Stimulated activated effector memory CD8-positive, alpha-beta T cell treated with anti-CD3 and anti-CD28 coated beads, Interleukin-12 subunit alpha, Interleukin-12 subunit beta, amount 100 ng/mL, for 72 hours (primary cell): ENCODE results near the gene DRG2.

Experiments
- ATAC-seq: fragments of 150-1000 bp; cut with Tn5 transposase; 2 replicates; pipeline ENCODE4 v1.10.0; 2021
- DNase-seq, 2 donors: peaks; one replicate each; pipeline ENCODE4 v3.0.0; 2021 to 2022; ENCODE audit warnings: low spot score in 2 of 2
- H3K27ac Mint-ChIP-seq: one replicate; pipeline ENCODE4 v1.8.0; 2022; ENCODE audit warnings: mild to moderate bottlenecking, mixed read lengths
- H3K36me3 Mint-ChIP-seq: one replicate; pipeline ENCODE4 v1.8.0; 2022; ENCODE audit warnings: mild to moderate bottlenecking, mixed read lengths
- H3K4me1 Mint-ChIP-seq: one replicate; pipeline ENCODE4 v1.8.0; 2022; ENCODE audit warnings: mixed read lengths
- H3K4me3 Mint-ChIP-seq: one replicate; pipeline ENCODE4 v1.8.0; 2022; ENCODE audit warnings: mild to moderate bottlenecking, mixed read lengths
- H3K9me3 Mint-ChIP-seq: one replicate; pipeline ENCODE4 v1.8.0; 2022; ENCODE audit warnings: mixed read lengths

The DRG2 gene

GRCh38 chr17:18065546-18065945 lies 22.2 kb upstream of the DRG2 start:
- Mint-ChIP-seq H3K9me3 (no peaks in the 10 kb centered on the region), H3K4me3 (no peak overlapping the region), H3K27ac (no peak overlapping the region), H3K4me1 (peaks cover under 1% of the 10 kb centered on the region), H3K36me3 (peaks cover 47% of the 10 kb centered on the region)
- no peak for DNase-seq
- ATAC-seq, result no peak

- H3K4me3 Mint-ChIP-seq, result no peak overlapping the region
- DNase-seq, result no peak
- no peaks in the 10 kb centered on the region for H3K9me3 Mint-ChIP-seq
- H3K36me3 Mint-ChIP-seq, result peaks cover 34% of the 10 kb centered on the region
- peaks cover 6% of the 10 kb centered on the region for H3K4me1 Mint-ChIP-seq
- H3K27ac Mint-ChIP-seq, result no peak overlapping the region
- ATAC-seq, result no peak
Measured at GRCh38 chr17:18066866-18067265, 20.9 kb upstream of the DRG2 start.

GRCh38 chr17:18069101-18069500 lies 18.6 kb upstream of the DRG2 start:
- H3K36me3 Mint-ChIP-seq, result peaks cover 17% of the 10 kb centered on the region
- peaks cover 6% of the 10 kb centered on the region for H3K4me1 Mint-ChIP-seq

GRCh38 chr17:18070861-18071340 lies 16.8 kb upstream of the DRG2 start:
- H3K27ac Mint-ChIP-seq, result no peak overlapping the region
- H3K9me3 Mint-ChIP-seq, result no peaks in the 10 kb centered on the region
- DNase-seq, result no peak
- no peaks in the 10 kb centered on the region for H3K36me3 Mint-ChIP-seq
- H3K4me3 Mint-ChIP-seq, result no peak overlapping the region
- ATAC-seq, result peak; percentile 56
- peaks cover 6% of the 10 kb centered on the region for H3K4me1 Mint-ChIP-seq

More at GRCh38 chr17:18069101-18069500, 18.6 kb upstream of the DRG2 start:
- H3K9me3 Mint-ChIP-seq, result no peaks in the 10 kb centered on the region
- no peak overlapping the region for H3K27ac Mint-ChIP-seq
- ATAC-seq (no peak), DNase-seq (no peak)
- no peak overlapping the region for H3K4me3 Mint-ChIP-seq

- DNase-seq (no peak), ATAC-seq (peak; percentile 79)
- H3K9me3 Mint-ChIP-seq, result no peaks in the 10 kb centered on the region
- no peak overlapping the region for H3K27ac Mint-ChIP-seq
- no peak overlapping the region for H3K4me3 Mint-ChIP-seq
- peaks cover 6% of the 10 kb centered on the region for H3K4me1 Mint-ChIP-seq
- no peaks in the 10 kb centered on the region for H3K36me3 Mint-ChIP-seq
Measured at GRCh38 chr17:18071751-18072150, 16.0 kb upstream of the DRG2 start.

- no peak for ATAC-seq
- Mint-ChIP-seq H3K4me1 (peaks cover 6% of the 10 kb centered on the region), H3K36me3 (no peaks in the 10 kb centered on the region), H3K9me3 (no peaks in the 10 kb centered on the region), H3K27ac (no peak overlapping the region), H3K4me3 (no peak overlapping the region)
- no peak for DNase-seq
Measured at GRCh38 chr17:18074566-18075272, 13.0 kb upstream of the DRG2 start.

- no peak for DNase-seq
Measured at GRCh38 chr17:18076936-18077335, 10.8 kb upstream of the DRG2 start.

GRCh38 chr17:18079543-18079942 lies 8.2 kb upstream of the DRG2 start:
- ATAC-seq, result no peak
- no peaks in the 10 kb centered on the region for H3K4me1 Mint-ChIP-seq

More at GRCh38 chr17:18076936-18077335, 10.8 kb upstream of the DRG2 start:
- ATAC-seq, result no peak
- no peaks in the 10 kb centered on the region for H3K36me3 Mint-ChIP-seq
- no peak overlapping the region for H3K4me3 Mint-ChIP-seq
- peak overlapping the region; percentile 17 for H3K27ac Mint-ChIP-seq
- H3K4me1 Mint-ChIP-seq, result no peaks in the 10 kb centered on the region
- no peaks in the 10 kb centered on the region for H3K9me3 Mint-ChIP-seq

GRCh38 chr17:18084256-18084655 lies 3.5 kb upstream of the DRG2 start:
- peaks cover 9% of the 10 kb centered on the region for H3K36me3 Mint-ChIP-seq
- H3K27ac Mint-ChIP-seq, result no peak overlapping the region
- DNase-seq (no peak), ATAC-seq (no peak)
- peaks cover 20% of the 10 kb centered on the region for H3K4me1 Mint-ChIP-seq
- H3K4me3 Mint-ChIP-seq, result no peak overlapping the region
- no peaks in the 10 kb centered on the region for H3K9me3 Mint-ChIP-seq

More at GRCh38 chr17:18079543-18079942, 8.2 kb upstream of the DRG2 start:
- no peak overlapping the region for H3K4me3 Mint-ChIP-seq
- H3K9me3 Mint-ChIP-seq, result no peaks in the 10 kb centered on the region
- DNase-seq, result no peak
- H3K36me3 Mint-ChIP-seq, result no peaks in the 10 kb centered on the region
- H3K27ac Mint-ChIP-seq, result no peak overlapping the region

GRCh38 chr17:18089613-18090012 lies 1.9 kb downstream of the DRG2 start:
- H3K4me3 Mint-ChIP-seq, result peak overlapping the region; percentile 98
- H3K4me1 Mint-ChIP-seq, result peaks cover 35% of the 10 kb centered on the region
- DNase-seq (no peak), ATAC-seq (no peak)
- no peaks in the 10 kb centered on the region for H3K9me3 Mint-ChIP-seq
- peaks cover 44% of the 10 kb centered on the region for H3K36me3 Mint-ChIP-seq
- peak overlapping the region; percentile 98 for H3K27ac Mint-ChIP-seq

- no peak for ATAC-seq
- peaks cover 76% of the 10 kb centered on the region for H3K36me3 Mint-ChIP-seq
- H3K27ac Mint-ChIP-seq, result peak overlapping the region; percentile 1
- no peak for DNase-seq
- H3K4me1 Mint-ChIP-seq, result peaks cover 27% of the 10 kb centered on the region
- no peak overlapping the region for H3K4me3 Mint-ChIP-seq
- no peaks in the 10 kb centered on the region for H3K9me3 Mint-ChIP-seq
Measured at GRCh38 chr17:18093616-18094408, 6.1 kb downstream of the DRG2 start.

GRCh38 chr17:18094409-18094807 lies 6.7 kb downstream of the DRG2 start:
- no peak overlapping the region for H3K4me3 Mint-ChIP-seq
- no peaks in the 10 kb centered on the region for H3K9me3 Mint-ChIP-seq
- DNase-seq (no peak), ATAC-seq (no peak)
- peaks cover 21% of the 10 kb centered on the region for H3K4me1 Mint-ChIP-seq
- H3K27ac Mint-ChIP-seq, result peak overlapping the region; percentile 1
- peaks cover 74% of the 10 kb centered on the region for H3K36me3 Mint-ChIP-seq

GRCh38 chr17:18099516-18099915 lies 11.8 kb downstream of the DRG2 start:
- ATAC-seq, result no peak
- Mint-ChIP-seq H3K27ac (no peak overlapping the region), H3K36me3 (peaks cover 51% of the 10 kb centered on the region), H3K4me3 (no peak overlapping the region), H3K4me1 (peaks cover 8% of the 10 kb centered on the region), H3K9me3 (no peaks in the 10 kb centered on the region)
- no peak for DNase-seq

GRCh38 chr17:18100616-18101015 lies 12.9 kb downstream of the DRG2 start:
- ATAC-seq, result no peak

GRCh38 chr17:18101828-18102227 lies 14.1 kb downstream of the DRG2 start:
- DNase-seq (no peak), ATAC-seq (no peak)
- Mint-ChIP-seq H3K9me3 (no peaks in the 10 kb centered on the region), H3K4me1 (no peaks in the 10 kb centered on the region), H3K27ac (no peak overlapping the region), H3K4me3 (no peak overlapping the region), H3K36me3 (peaks cover 34% of the 10 kb centered on the region)

More at GRCh38 chr17:18100616-18101015, 12.9 kb downstream of the DRG2 start:
- Mint-ChIP-seq H3K9me3 (no peaks in the 10 kb centered on the region), H3K4me3 (no peak overlapping the region), H3K36me3 (peaks cover 40% of the 10 kb centered on the region), H3K27ac (no peak overlapping the region), H3K4me1 (peaks cover 8% of the 10 kb centered on the region)
- DNase-seq, result no peak

GRCh38 chr17:18102640-18103039 lies 14.9 kb downstream of the DRG2 start:
- Mint-ChIP-seq H3K4me3 (no peak overlapping the region), H3K9me3 (no peaks in the 10 kb centered on the region), H3K4me1 (no peaks in the 10 kb centered on the region), H3K27ac (peak overlapping the region; percentile 80), H3K36me3 (peaks cover 30% of the 10 kb centered on the region)
- DNase-seq (no peak), ATAC-seq (no peak)
